ENCODE results near the gene GSE1. TPM values are rescaled to one million over a fixed set of nuclear protein-coding genes. Genes with fewer than 3 reads are reported as not detected.

The GSE1 gene
- total RNA-seq, 2 donors from 2014 or later = 72.6 to 96.2 TPM

DNA sequence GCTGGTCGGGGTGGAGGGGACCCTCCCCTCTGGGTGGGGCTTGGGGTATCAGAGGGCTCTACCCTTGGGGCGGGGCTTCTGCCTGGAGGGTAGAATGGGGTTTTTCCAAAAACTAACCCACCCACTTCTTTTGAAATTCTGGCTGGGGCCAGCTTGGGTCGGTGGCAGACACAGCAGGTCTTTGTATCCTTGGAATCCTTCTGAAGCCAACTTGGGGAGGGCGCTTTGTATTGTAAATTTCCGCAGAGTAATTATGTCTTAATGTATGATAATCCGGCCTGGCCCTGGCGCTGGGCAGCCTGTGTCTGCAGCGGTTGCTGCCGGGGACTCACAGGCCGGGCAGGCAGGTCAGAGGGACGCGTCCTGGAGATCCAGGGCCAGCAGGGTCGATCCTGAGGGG is 33.9 kb upstream of the GSE1 start:
- H3K27me3 ChIP-seq (replicated peaks; ENCODE audit: insufficient read depth) = no peaks in the 10 kb centered on the region

DNA sequence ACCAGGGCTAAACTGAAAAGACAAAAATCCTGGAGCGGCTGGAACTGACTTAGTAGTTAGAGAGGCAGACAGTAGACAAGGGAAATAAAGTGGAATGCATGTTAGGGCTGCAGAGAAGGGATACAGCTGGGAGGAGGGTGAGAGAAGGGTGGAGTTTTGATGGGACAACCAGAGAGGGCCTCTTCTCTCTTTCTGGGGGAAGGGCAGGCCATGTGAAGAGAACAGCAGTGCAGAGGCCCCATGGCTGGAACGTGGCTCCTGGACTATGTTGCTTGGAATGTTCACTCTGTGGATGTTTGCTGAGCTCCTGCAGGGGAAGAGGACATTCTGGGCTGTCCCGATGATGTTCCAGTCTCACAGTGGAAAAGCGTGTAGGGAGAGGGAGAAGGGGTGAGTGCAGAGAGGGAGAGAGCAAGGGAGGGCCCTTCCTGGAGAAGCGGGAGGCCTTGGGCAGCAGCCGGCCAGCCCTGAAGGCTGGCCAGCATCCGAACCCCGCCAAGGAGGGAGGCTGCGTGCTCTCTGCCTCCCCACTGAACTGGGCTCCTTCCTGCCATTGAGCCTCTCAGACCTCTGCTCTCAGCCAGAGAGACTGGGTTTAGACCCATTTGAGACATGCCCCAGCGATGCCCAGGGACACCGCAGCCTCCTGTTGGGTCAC is 33.1 kb upstream of the GSE1 start:
- Histone ChIP-seq H3K4me1 (ENCODE audit: control insufficient read depth in 1 of 2, low read depth in 2 of 2) (peaks cover 4 to 9% of the 10 kb centered on the region in 2 donors), H3K4me3 (no peak overlapping the region), H3K36me3 (no peaks in the 10 kb centered on the region), H3K9me3 (no peaks in the 10 kb centered on the region), H3K27me3 (replicated peaks; ENCODE audit: insufficient read depth) (no peaks in the 10 kb centered on the region), H3K27ac (no peak overlapping the region)
- DNase-seq (ENCODE audit: low spot score) (no peak), ATAC-seq (ENCODE audit: insufficient number of reproducible peaks, low FRiP score, low read depth) (no peak)
- TF ChIP-seq, protein P1, sequence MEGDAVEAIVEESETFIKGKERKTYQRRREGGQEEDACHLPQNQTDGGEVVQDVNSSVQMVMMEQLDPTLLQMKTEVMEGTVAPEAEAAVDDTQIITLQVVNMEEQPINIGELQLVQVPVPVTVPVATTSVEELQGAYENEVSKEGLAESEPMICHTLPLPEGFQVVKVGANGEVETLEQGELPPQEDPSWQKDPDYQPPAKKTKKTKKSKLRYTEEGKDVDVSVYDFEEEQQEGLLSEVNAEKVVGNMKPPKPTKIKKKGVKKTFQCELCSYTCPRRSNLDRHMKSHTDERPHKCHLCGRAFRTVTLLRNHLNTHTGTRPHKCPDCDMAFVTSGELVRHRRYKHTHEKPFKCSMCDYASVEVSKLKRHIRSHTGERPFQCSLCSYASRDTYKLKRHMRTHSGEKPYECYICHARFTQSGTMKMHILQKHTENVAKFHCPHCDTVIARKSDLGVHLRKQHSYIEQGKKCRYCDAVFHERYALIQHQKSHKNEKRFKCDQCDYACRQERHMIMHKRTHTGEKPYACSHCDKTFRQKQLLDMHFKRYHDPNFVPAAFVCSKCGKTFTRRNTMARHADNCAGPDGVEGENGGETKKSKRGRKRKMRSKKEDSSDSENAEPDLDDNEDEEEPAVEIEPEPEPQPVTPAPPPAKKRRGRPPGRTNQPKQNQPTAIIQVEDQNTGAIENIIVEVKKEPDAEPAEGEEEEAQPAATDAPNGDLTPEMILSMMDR (IDR thresholded peaks at IDR 0.05) = no peak

More for the DNA sequence above, 33.9 kb upstream of the GSE1 start:
- no peak for ATAC-seq (ENCODE audit: insufficient number of reproducible peaks, low FRiP score, low read depth)
- H3K4me3 ChIP-seq = no peak overlapping the region
- no peak for DNase-seq (ENCODE audit: low spot score)
- TF ChIP-seq, protein P1 (IDR thresholded peaks at IDR 0.05) = no peak
- H3K9me3 ChIP-seq = no peaks in the 10 kb centered on the region
- H3K4me1 ChIP-seq (ENCODE audit: control insufficient read depth in 1 of 2, low read depth in 2 of 2) = peaks cover 10 to 17% of the 10 kb centered on the region in 2 donors
- H3K27ac ChIP-seq = no peak overlapping the region
- no peaks in the 10 kb centered on the region for H3K36me3 ChIP-seq

DNA sequence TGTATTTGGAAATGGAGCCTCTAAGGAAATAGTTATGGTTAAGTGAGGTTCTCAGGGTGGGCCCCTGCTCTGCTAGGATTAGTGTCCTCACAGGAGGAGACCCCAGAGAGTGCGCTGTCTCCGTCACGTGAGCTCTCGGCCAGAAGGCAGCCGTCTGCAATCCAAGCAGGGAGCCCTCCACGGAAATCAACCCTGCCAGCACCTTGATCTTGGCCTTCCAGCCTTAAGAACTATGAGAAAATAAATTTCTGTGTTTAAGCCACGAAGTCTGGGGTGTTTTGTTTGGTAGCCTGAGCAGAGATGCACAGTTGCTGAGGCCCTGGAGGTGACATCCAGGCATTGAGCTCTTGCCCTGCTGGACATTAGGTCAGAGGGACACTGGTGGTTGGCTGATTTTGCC is 32.4 kb upstream of the GSE1 start:
- DNase-seq (ENCODE audit: low spot score) = no peak
- peaks cover 0 to 3% of the 10 kb centered on the region in 2 donors for H3K4me1 ChIP-seq (ENCODE audit: control insufficient read depth in 1 of 2, low read depth in 2 of 2)
- no peaks in the 10 kb centered on the region for H3K9me3 ChIP-seq
- no peak for ATAC-seq (ENCODE audit: insufficient number of reproducible peaks, low FRiP score, low read depth)
- no peak overlapping the region for H3K27ac ChIP-seq
- H3K4me3 ChIP-seq = no peak overlapping the region
- H3K27me3 ChIP-seq (replicated peaks; ENCODE audit: insufficient read depth) = no peaks in the 10 kb centered on the region
- no peaks in the 10 kb centered on the region for H3K36me3 ChIP-seq
- TF ChIP-seq, protein P1 (IDR thresholded peaks at IDR 0.05) = no peak

DNA sequence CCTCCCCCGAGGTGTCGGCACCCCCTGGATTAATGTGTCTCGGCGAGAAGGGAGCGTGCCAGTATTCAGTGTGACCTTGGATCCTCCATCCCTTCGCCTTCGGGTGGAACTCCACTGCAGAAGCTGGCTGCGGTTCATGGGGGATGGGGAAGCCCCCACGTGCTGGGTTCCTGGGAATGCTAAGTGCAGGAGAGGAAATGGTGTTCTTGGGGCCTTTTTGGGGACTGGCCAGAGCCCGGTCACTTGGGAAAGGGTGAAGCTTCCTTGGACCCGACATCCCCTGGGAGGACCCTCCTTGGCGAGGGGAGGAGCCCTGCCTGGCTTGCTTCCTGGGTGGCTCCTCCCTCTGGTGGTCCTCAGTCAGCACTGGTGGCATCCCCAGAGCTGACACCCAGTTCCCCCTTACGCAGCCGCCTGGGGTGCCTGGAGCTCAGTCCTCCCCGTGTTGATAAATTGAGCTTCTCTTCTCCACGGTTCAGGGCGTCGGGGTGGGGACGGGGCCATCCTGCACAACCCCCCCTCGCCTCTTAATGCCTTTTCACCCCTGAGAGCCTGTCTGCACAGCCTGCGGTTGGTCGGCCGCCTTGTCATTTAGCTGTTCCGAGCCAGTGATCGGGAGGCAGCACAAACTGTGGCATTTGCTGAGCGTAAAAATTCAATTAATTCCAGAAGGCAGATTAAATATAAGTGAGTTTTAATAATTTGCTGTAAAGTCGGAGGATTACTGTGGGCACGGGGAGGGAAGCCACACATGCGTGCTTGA is 30.7 kb upstream of the GSE1 start:
- ATAC-seq (ENCODE audit: insufficient number of reproducible peaks, low FRiP score, low read depth) (no peak), DNase-seq (ENCODE audit: low spot score) (no peak)
- no peaks in the 10 kb centered on the region for H3K9me3 ChIP-seq
- TF ChIP-seq, protein P1 (IDR thresholded peaks at IDR 0.05) = no peak
- no peak overlapping the region for H3K4me3 ChIP-seq
- peaks cover 4 to 15% of the 10 kb centered on the region in 2 donors for H3K4me1 ChIP-seq (ENCODE audit: control insufficient read depth in 1 of 2, low read depth in 2 of 2)
- no peaks in the 10 kb centered on the region for H3K27me3 ChIP-seq (replicated peaks; ENCODE audit: insufficient read depth)
- H3K27ac ChIP-seq = no peak overlapping the region
- no peaks in the 10 kb centered on the region for H3K36me3 ChIP-seq

DNA sequence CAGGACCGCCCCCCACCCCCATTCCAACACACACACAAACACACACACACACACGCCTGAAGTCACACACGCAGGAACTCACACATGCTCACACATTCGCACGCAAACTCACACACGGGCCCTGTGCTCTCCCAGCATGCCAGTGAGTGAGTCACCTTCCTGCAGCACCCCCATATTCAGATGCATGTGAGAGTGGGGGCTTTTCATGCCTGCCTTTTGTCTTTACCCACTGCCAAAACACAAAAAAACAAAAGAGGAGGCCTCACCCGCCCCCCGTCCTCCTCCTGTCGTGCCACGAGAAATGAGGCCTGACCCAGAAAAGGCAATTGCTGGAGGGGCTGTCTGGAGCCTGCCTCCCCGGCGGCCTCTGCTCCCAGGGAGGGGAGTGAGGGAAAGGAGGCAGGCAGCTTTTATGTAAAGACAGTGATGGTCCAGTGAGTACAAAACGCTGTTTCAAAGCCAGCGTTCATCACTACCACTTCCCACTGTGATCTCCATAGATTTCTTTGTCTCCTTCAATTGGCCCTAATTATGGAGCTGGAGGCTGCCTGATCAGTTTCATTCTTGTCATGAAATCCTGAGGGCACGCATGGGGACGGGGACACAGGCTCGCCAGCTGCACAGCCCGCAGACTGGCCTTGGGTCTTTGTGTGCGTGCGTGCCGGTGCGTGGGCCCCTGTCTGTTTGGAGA is 29.5 kb upstream of the GSE1 start:
- DNase-seq (ENCODE audit: low spot score) = no peak
- H3K4me1 ChIP-seq (ENCODE audit: control insufficient read depth in 1 of 2, low read depth in 2 of 2) = peaks cover 4 to 15% of the 10 kb centered on the region in 2 donors
- ATAC-seq (ENCODE audit: insufficient number of reproducible peaks, low FRiP score, low read depth) = no peak
- H3K4me3 ChIP-seq = no peak overlapping the region
- H3K27ac ChIP-seq = no peak overlapping the region
- H3K9me3 ChIP-seq = no peaks in the 10 kb centered on the region
- H3K36me3 ChIP-seq = no peaks in the 10 kb centered on the region
- TF ChIP-seq, protein P1 (IDR thresholded peaks at IDR 0.05) = no peak
- no peaks in the 10 kb centered on the region for H3K27me3 ChIP-seq (replicated peaks; ENCODE audit: insufficient read depth)
